HL-60 (cell line): ENCODE results near the gene NFE2.

ENCODE experiments used
- CTCF ChIP-seq: IDR thresholded peaks from one replicate; pipeline ENCODE4 v1.5.1; 2011; ENCODE audit warnings: low read length, control low read depth, inconsistent platforms; ENCODE audit not compliant: insufficient read depth
- REST ChIP-seq: IDR thresholded peaks from 2 replicates; pipeline ENCODE4 v1.6.1; 2012; ENCODE audit warnings: low read depth; ENCODE audit not compliant: insufficient replicate concordance

GRCh38 chr12:54262403-54262925 is 38.4 kb downstream of the NFE2 start:
- TF ChIP-seq CTCF (no peak), REST (no peak)
